GM20000 (cell line): ENCODE measurements around the gene KSR1.
A peak's percentile ranks its signal among the peaks of the same experiment; 100 is the strongest.

Experiments used
- DNase-seq: peaks from one replicate; pipeline ENCODE4 v3.0.0; 2012; ENCODE audit warnings: low spot score
- CTCF ChIP-seq: IDR thresholded peaks from 2 replicates; pipeline ENCODE4 v1.5.1; 2012; ENCODE audit warnings: mild to moderate bottlenecking, control low read depth; ENCODE audit errors: extremely low read depth, missing control alignments

The KSR1 gene

GRCh38 chr17:27457731-27458523 lies 1.7 kb downstream of the KSR1 start:
- DNase-seq = peak; percentile 63
- no peak for TF ChIP-seq CTCF

- no peak for DNase-seq
Observed at GRCh38 chr17:27458524-27458908, 2.3 kb downstream of the KSR1 start.

GRCh38 chr17:27459433-27459832 lies 3.2 kb downstream of the KSR1 start:
- TF ChIP-seq CTCF = no peak
- DNase-seq = no peak

More at GRCh38 chr17:27458524-27458908, 2.3 kb downstream of the KSR1 start:
- TF ChIP-seq CTCF = no peak

- no peak for DNase-seq
- TF ChIP-seq CTCF = no peak
Observed at GRCh38 chr17:27460196-27460725, 4.0 kb downstream of the KSR1 start.

GRCh38 chr17:27461192-27461859 lies 5.1 kb downstream of the KSR1 start:
- no peak for DNase-seq
- TF ChIP-seq CTCF = no peak

GRCh38 chr17:27462149-27462548 lies 5.9 kb downstream of the KSR1 start:
- TF ChIP-seq CTCF = no peak
- no peak for DNase-seq

GRCh38 chr17:27462714-27463113 lies 6.5 kb downstream of the KSR1 start:
- no peak for TF ChIP-seq CTCF
- no peak for DNase-seq
